HG03520 (cell line): Measurements from ENCODE around the gene ATP5PO.
"Not testable (repeated sequence)": the region's sequence is repeated elsewhere in the genome, so short reads cannot be mapped to it uniquely, and the experiment has no call there.

ENCODE experiments used
- ATAC-seq: cut with Tn5 transposase; IDR thresholded peaks from one replicate; pipeline ENCODE4 v1.9.1; 2021; ENCODE audit warnings: mild to moderate bottlenecking, moderate library complexity; ENCODE audit not compliant: unreplicated experiment

Gene ATP5PO

GRCh38 chr21:33942426-33942825 lies 26.8 kb upstream of the ATP5PO start:
- ATAC-seq = no peak

- ATAC-seq = no peak
Measured at GRCh38 chr21:33940881-33941245, 25.3 kb upstream of the ATP5PO start.

GRCh38 chr21:33940164-33940880 lies 24.7 kb upstream of the ATP5PO start:
- ATAC-seq = no peak

- ATAC-seq = no peak
Measured at GRCh38 chr21:33939226-33939625, 23.6 kb upstream of the ATP5PO start.

- no peak for ATAC-seq
Measured at GRCh38 chr21:33938381-33938780, 22.8 kb upstream of the ATP5PO start.

- ATAC-seq = no peak
Measured at GRCh38 chr21:33937931-33938339, 22.3 kb upstream of the ATP5PO start.

GRCh38 chr21:33937146-33937545 lies 21.5 kb upstream of the ATP5PO start:
- no peak for ATAC-seq

GRCh38 chr21:33936301-33937038 lies 20.9 kb upstream of the ATP5PO start:
- ATAC-seq = no peak

- ATAC-seq = no peak
Measured at GRCh38 chr21:33932731-33933130, 17.1 kb upstream of the ATP5PO start.

GRCh38 chr21:33931799-33932390 lies 16.3 kb upstream of the ATP5PO start:
- no peak for ATAC-seq

GRCh38 chr21:33931052-33931798 lies 15.6 kb upstream of the ATP5PO start:
- ATAC-seq = not testable (repeated sequence)

GRCh38 chr21:33926248-33926647 lies 10.6 kb upstream of the ATP5PO start:
- not testable (repeated sequence) for ATAC-seq

GRCh38 chr21:33924766-33925100 lies 9.1 kb upstream of the ATP5PO start:
- ATAC-seq = no peak

- ATAC-seq = peak; percentile 63
Measured at GRCh38 chr21:33924079-33924765, 8.6 kb upstream of the ATP5PO start.

GRCh38 chr21:33917421-33917820 lies 1.8 kb upstream of the ATP5PO start:
- ATAC-seq = no peak

- no peak for ATAC-seq
Measured at GRCh38 chr21:33916200-33916567, 580 bp upstream of the ATP5PO start.

GRCh38 chr21:33914188-33914587 lies 1.4 kb downstream of the ATP5PO start:
- ATAC-seq = no peak

GRCh38 chr21:33909756-33910155 lies 5.8 kb downstream of the ATP5PO start:
- no peak for ATAC-seq

- ATAC-seq = no peak
Measured at GRCh38 chr21:33908760-33909159, 6.8 kb downstream of the ATP5PO start.

- ATAC-seq = no peak
Measured at GRCh38 chr21:33904041-33904440, 11.6 kb downstream of the ATP5PO start.

- ATAC-seq = no peak
Measured at GRCh38 chr21:33902349-33902748, 13.3 kb downstream of the ATP5PO start.
